HCT116 (cell line): ENCODE measurements around the gene CCND2. TPM values are rescaled to one million over a fixed set of nuclear protein-coding genes. Genes with fewer than 3 reads are reported as not detected.

Experiments
- ATAC-seq: fragments of 200-7000 bp; cut with Tn5 transposase; 2 replicates; pipeline ENCODE4 v1.9.1; 2020; ENCODE audit warnings: mild to moderate bottlenecking, moderate library complexity
- BruUV-seq: library from RNA; stranded (reverse); fragments of 400-500 nt; replicated peaks from 2 replicates; lab custom pipeline; 2021; lab: Mats Ljungman, UMichigan
- CTCF ChIA-PET: fragments of 300-600 bp; sonication (Branson Sonifier 250); formaldehyde crosslinking; loops from one replicate; lab custom pipeline; 2021; ENCODE audit warnings: antibody characterized with exemption; lab: Charles Lee
- POLR2A ChIA-PET: fragments of 300-600, 350-600 bp; sonication (Branson Sonifier 250); formaldehyde crosslinking; loops from one replicate; lab custom pipeline; 2021; ENCODE audit warnings: antibody characterized with exemption; lab: Charles Lee
- RAD21 ChIA-PET, 2 experiments: fragments of 300-600 bp; sonication (Branson Sonifier 250); formaldehyde crosslinking; loops; one replicate each; lab custom pipeline; 2023; ENCODE audit warnings: low total read pairs in 2 of 2; ENCODE audit not compliant: uncharacterized antibody in 2 of 2, unreplicated experiment in 2 of 2, low non-redundant PET in 1 of 2; lab: Charles Lee
- DNase-seq: peaks from one replicate; pipeline ENCODE4 v3.0.0-alpha.2; 2010; ENCODE audit warnings: low read depth, low spot score
- H2AFZ ChIP-seq: fragments of 200-600 bp; shearing (Covaris generic), sonication (generic); 2 replicates; pipeline ENCODE4 v1.6.1; 2017; ENCODE audit warnings: low read depth, mixed run types, mixed read lengths, antibody characterized with exemption, low read length; ENCODE audit not compliant: poor library complexity, severe bottlenecking
- H3K27ac ChIP-seq: 2 replicates; pipeline ENCODE4 v1.5.1; 2012; ENCODE audit warnings: low read depth, low read length
- H3K27me3 ChIP-seq: fragments of 200-600 bp; sonication (generic); 2 replicates; pipeline ENCODE4 v1.6.1; 2016; ENCODE audit warnings: mixed run types, low read length, mixed read lengths; ENCODE audit not compliant: insufficient read depth
- H3K36me3 ChIP-seq, 2 experiments: fragments of 200-500 bp in 1 of 2; fragments of 200-600 bp in 1 of 2; sonication (Bioruptor generic) in 1 of 2; sonication (generic) in 1 of 2; 2 replicates each; pipeline versions ENCODE4 v1.5.1 to v1.6.1; 2014 to 2016; ENCODE audit warnings: low read length in 2 of 2, inconsistent platforms in 1 of 2, mixed read lengths in 1 of 2, mixed run types in 1 of 2; ENCODE audit not compliant: insufficient read depth in 2 of 2, control insufficient read depth in 1 of 2
- H3K4me1 ChIP-seq, 2 experiments: fragments of 200-600 bp in 1 of 2; sonication (generic) in 1 of 2; 2 replicates each; pipeline versions ENCODE4 v1.5.1 to v1.6.1; 2012 to 2017; ENCODE audit warnings: low read length in 2 of 2, inconsistent platforms in 1 of 2, mild to moderate bottlenecking in 1 of 2, mixed read lengths in 1 of 2, mixed run types in 1 of 2, moderate library complexity in 1 of 2; ENCODE audit not compliant: insufficient read depth in 2 of 2, control insufficient read depth in 1 of 2
- H3K4me2 ChIP-seq: fragments of 200-600 bp; sonication (generic); 2 replicates; pipeline ENCODE4 v1.6.1; 2017; ENCODE audit warnings: mixed run types, low read length, mixed read lengths
- H3K4me3 ChIP-seq, 2 experiments: fragments of 200-600 bp in 1 of 2; sonication (generic) in 1 of 2; replicated peaks in 1 of 2; 2 replicates each; pipeline ENCODE4 v1.5.1; 2011 to 2016; ENCODE audit warnings: low read length in 2 of 2, control low read depth in 1 of 2, low read depth in 1 of 2, mild to moderate bottlenecking in 1 of 2, mixed read lengths in 1 of 2, mixed run types in 1 of 2
- H3K79me2 ChIP-seq: fragments of 200-600 bp; sonication (generic); 2 replicates; pipeline ENCODE4 v1.6.1; 2017; ENCODE audit warnings: mild to moderate bottlenecking, mixed run types, low read length, moderate library complexity, mixed read lengths; ENCODE audit not compliant: insufficient read depth
- H3K9ac ChIP-seq: fragments of 200-600 bp; sonication (generic); 2 replicates; pipeline ENCODE4 v1.6.1; 2016; ENCODE audit warnings: low read length, mixed read lengths
- H3K9me2 ChIP-seq: fragments of 200-600 bp; sonication (generic), shearing (Covaris generic); 2 replicates; pipeline ENCODE4 v1.6.1; 2017; ENCODE audit warnings: mixed run types, mild to moderate bottlenecking, moderate library complexity; ENCODE audit not compliant: insufficient read depth
- H3K9me3 ChIP-seq, 2 experiments: fragments of 200-500 bp in 1 of 2; fragments of 200-600 bp in 1 of 2; sonication (Bioruptor generic) in 1 of 2; sonication (generic) in 1 of 2; 2 replicates each; pipeline ENCODE4 v1.6.1; 2014 to 2017; ENCODE audit warnings: low read length in 2 of 2, mixed read lengths in 2 of 2, inconsistent platforms in 1 of 2, low read depth in 1 of 2, mild to moderate bottlenecking in 1 of 2, mixed run types in 1 of 2, moderate library complexity in 1 of 2; ENCODE audit not compliant: control insufficient read depth in 1 of 2, insufficient read depth in 1 of 2
- H4K20me1 ChIP-seq: fragments of 200-600 bp; sonication (generic), shearing (Covaris generic); 2 replicates; pipeline ENCODE4 v1.6.1; 2017; ENCODE audit warnings: mixed run types, mild to moderate bottlenecking, moderate library complexity; ENCODE audit not compliant: insufficient read depth
- CBX3 ChIP-seq: IDR thresholded peaks from 2 replicates; pipeline ENCODE4 v1.6.1; 2012; ENCODE audit warnings: low read depth
- CEBPB ChIP-seq: IDR thresholded peaks from 2 replicates; pipeline ENCODE4 v1.6.1; 2012; ENCODE audit warnings: low read depth
- EGR1 ChIP-seq: IDR thresholded peaks from 2 replicates; pipeline ENCODE4 v1.6.1; 2012; ENCODE audit warnings: low read depth
- ELF1 ChIP-seq: IDR thresholded peaks from 2 replicates; pipeline ENCODE4 v1.6.1; 2012; ENCODE audit warnings: low read depth, borderline replicate concordance
- EZH2phosphoT487 ChIP-seq: fragments of 200-600 bp; IDR thresholded peaks from 2 replicates; pipeline ENCODE4 v1.6.1; 2018; ENCODE audit warnings: antibody characterized with exemption, borderline replicate concordance
- FOSL1 ChIP-seq: IDR thresholded peaks from 2 replicates; pipeline ENCODE4 v1.6.1; 2012; ENCODE audit warnings: low read depth
- POLR2A ChIP-seq: IDR thresholded peaks from 2 replicates; pipeline ENCODE4 v1.7.0; 2011; ENCODE audit warnings: borderline replicate concordance; ENCODE audit not compliant: insufficient read depth, insufficient read length; ENCODE audit errors: extremely low read depth
- POLR2AphosphoS5 ChIP-seq: IDR thresholded peaks from 2 replicates; pipeline ENCODE4 v1.6.1; 2011; ENCODE audit warnings: mild to moderate bottlenecking, low read depth, low read length, moderate library complexity
- RAD21 ChIP-seq: IDR thresholded peaks from 2 replicates; pipeline ENCODE4 v1.6.1; 2012; ENCODE audit warnings: low read depth, mild to moderate bottlenecking
- SP1 ChIP-seq: IDR thresholded peaks from 2 replicates; pipeline ENCODE4 v1.6.1; 2012; ENCODE audit warnings: low read depth
- SRF ChIP-seq: IDR thresholded peaks from 2 replicates; pipeline ENCODE4 v1.6.1; 2012; ENCODE audit warnings: low read depth
- TCF7L2 ChIP-seq: IDR thresholded peaks from 2 replicates; pipeline ENCODE4 v1.7.0; 2011; ENCODE audit warnings: borderline replicate concordance, inconsistent platforms; ENCODE audit not compliant: insufficient read depth, insufficient read length; ENCODE audit errors: extremely low read depth
- ZBTB33 ChIP-seq: IDR thresholded peaks from 2 replicates; pipeline ENCODE4 v1.6.1; 2011; ENCODE audit warnings: mild to moderate bottlenecking, low read length, moderate library complexity; ENCODE audit not compliant: insufficient replicate concordance; ENCODE audit errors: extremely low read depth
- ZFX ChIP-seq: fragments of 450-650 bp; IDR thresholded peaks from 2 replicates; pipeline ENCODE4 v1.6.1; 2017
- ZNF274 ChIP-seq: fragments of 200-500 bp; sonication (Bioruptor generic); IDR thresholded peaks from 2 replicates; pipeline ENCODE4 v1.6.1; 2014; ENCODE audit warnings: mild to moderate bottlenecking, low read depth, low read length, inconsistent platforms
- intact Hi-C: fragments of 100-400 bp; cut with micrococcal nuclease; formaldehyde crosslinking; loops from 2 replicates; pipeline ENCODE4 v1.10.0; 2022
- total RNA-seq: library from RNA; stranded (reverse); gene quantifications from one replicate; pipeline ENCODE4 v1.2.1, GENCODE V29; 2021; ENCODE audit not compliant: unreplicated experiment
- TF ChIP-seq, protein P1 (sequence below): IDR thresholded peaks from 2 replicates; pipeline ENCODE4 v1.6.1; 2012
- TF ChIP-seq, protein P2 (sequence below), 3 experiments: fragments of 200-600 bp in 1 of 3; sonication (generic) in 1 of 3; IDR thresholded peaks in 2 of 3; conservative IDR thresholded peaks in 1 of 3; 2 replicates each; pipeline ENCODE4 v1.5.1; 2012 to 2017; ENCODE audit warnings: low read depth in 2 of 3, low read length in 2 of 3, antibody characterized with exemption in 1 of 3, borderline replicate concordance in 1 of 3, control low read depth in 1 of 3, mild to moderate bottlenecking in 1 of 3, mixed read lengths in 1 of 3, mixed run types in 1 of 3, moderate library complexity in 1 of 3; ENCODE audit not compliant: insufficient read depth in 1 of 3
- TF ChIP-seq, protein P3 (sequence below): IDR thresholded peaks from 2 replicates; pipeline ENCODE4 v1.6.1; 2012

The CCND2 gene
- total RNA-seq, 1 experiment from 2014 or later: 1.1 TPM

GRCh38 chr12:4228122-4228580 lies 45.4 kb upstream of the CCND2 start:
- ChIA-PET RAD21 (no interaction called here), POLR2A (no interaction called here)
- no peak for ATAC-seq
- no peaks in the 10 kb centered on the region for H3K4me1 ChIP-seq
- peaks cover 61% of the 10 kb centered on the region for H3K27me3 ChIP-seq
- no peak overlapping the region for H3K4me2 ChIP-seq
- TF ChIP-seq ZBTB33 (no peak), ZNF274 (no peak), CEBPB (no peak), ZFX (no peak), FOSL1 (no peak), TCF7L2 (no peak), POLR2A (no peak), EZH2phosphoT487 (no peak), SP1 (no peak), ELF1 (no peak), RAD21 (no peak), SRF (no peak), POLR2AphosphoS5 (no peak), EGR1 (no peak), CBX3 (no peak)
- TF ChIP-seq, protein P1, sequence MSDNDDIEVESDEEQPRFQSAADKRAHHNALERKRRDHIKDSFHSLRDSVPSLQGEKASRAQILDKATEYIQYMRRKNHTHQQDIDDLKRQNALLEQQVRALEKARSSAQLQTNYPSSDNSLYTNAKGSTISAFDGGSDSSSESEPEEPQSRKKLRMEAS: no peak
- TF ChIP-seq, protein P2, sequence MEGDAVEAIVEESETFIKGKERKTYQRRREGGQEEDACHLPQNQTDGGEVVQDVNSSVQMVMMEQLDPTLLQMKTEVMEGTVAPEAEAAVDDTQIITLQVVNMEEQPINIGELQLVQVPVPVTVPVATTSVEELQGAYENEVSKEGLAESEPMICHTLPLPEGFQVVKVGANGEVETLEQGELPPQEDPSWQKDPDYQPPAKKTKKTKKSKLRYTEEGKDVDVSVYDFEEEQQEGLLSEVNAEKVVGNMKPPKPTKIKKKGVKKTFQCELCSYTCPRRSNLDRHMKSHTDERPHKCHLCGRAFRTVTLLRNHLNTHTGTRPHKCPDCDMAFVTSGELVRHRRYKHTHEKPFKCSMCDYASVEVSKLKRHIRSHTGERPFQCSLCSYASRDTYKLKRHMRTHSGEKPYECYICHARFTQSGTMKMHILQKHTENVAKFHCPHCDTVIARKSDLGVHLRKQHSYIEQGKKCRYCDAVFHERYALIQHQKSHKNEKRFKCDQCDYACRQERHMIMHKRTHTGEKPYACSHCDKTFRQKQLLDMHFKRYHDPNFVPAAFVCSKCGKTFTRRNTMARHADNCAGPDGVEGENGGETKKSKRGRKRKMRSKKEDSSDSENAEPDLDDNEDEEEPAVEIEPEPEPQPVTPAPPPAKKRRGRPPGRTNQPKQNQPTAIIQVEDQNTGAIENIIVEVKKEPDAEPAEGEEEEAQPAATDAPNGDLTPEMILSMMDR (IDR thresholded peaks at IDR 0.05 in 2 of 3, conservative IDR thresholded peaks at IDR 0.05 in 1 of 3; ENCODE audit: borderline replicate concordance in 1 of 3, insufficient read depth in 1 of 3, low read depth in 2 of 3, low read length in 2 of 3): no peak
- TF ChIP-seq, protein P3, sequence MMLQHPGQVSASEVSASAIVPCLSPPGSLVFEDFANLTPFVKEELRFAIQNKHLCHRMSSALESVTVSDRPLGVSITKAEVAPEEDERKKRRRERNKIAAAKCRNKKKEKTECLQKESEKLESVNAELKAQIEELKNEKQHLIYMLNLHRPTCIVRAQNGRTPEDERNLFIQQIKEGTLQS: no peak
- TF ChIP-seq, all 23 proteins: peak for 0
- H3K9me2 ChIP-seq: no peaks in the 10 kb centered on the region
- no peaks in the 10 kb centered on the region for H3K9me3 ChIP-seq
- H4K20me1 ChIP-seq: no peaks in the 10 kb centered on the region
- H3K27ac ChIP-seq: no peak overlapping the region
- CTCF ChIA-PET: interaction anchor here (1.0 kb wide), 1 partner anchor 190 kb away, joined by 3 read pairs; no protein-coding TSS in a partner anchor
- H3K79me2 ChIP-seq: no peaks in the 10 kb centered on the region
- H3K36me3 ChIP-seq: no peaks in the 10 kb centered on the region
- intact Hi-C loops: no loop called here
- no peak for DNase-seq
- H3K9ac ChIP-seq: no peak overlapping the region
- BruUV-seq: no TSS peak
- no peak overlapping the region for H3K4me3 ChIP-seq
- no peak overlapping the region for H2AFZ ChIP-seq
